ENCODE data around the gene CHID1.

CHID1 gene

GRCh38 chr11:863023-863909 is 47.3 kb downstream of the CHID1 start:
- Histone ChIP-seq H3K4me3 (ENCODE audit: low read length) (no peak overlapping the region), H3K27ac (ENCODE audit: low read depth, low read length) (no peak overlapping the region)

GRCh38 chr11:862696-863022 is 48.0 kb downstream of the CHID1 start:
- TF ChIP-seq CTCF (IDR thresholded peaks at IDR 0.05; ENCODE audit: low read depth, low read length, poor library complexity, severe bottlenecking) (no peak), EZH2phosphoT487 (IDR thresholded peaks at IDR 0.05; ENCODE audit: borderline replicate concordance, low read length) (no peak)
- Histone ChIP-seq H4K20me1 (ENCODE audit: control insufficient read depth, insufficient read depth, low read depth, low read length) (no peaks in the 10 kb centered on the region), H3K4me3 (ENCODE audit: low read length) (no peak overlapping the region), H3K9me2 (replicated peaks; ENCODE audit: control insufficient read depth, low read length) (no peaks in the 10 kb centered on the region), H3K36me3 (ENCODE audit: control insufficient read depth, low read length) (no peaks in the 10 kb centered on the region), H3K27me3 (ENCODE audit: control insufficient read depth, low read length) (no peaks in the 10 kb centered on the region), H3F3A (ENCODE audit: control insufficient read depth, insufficient read depth) (no peaks in the 10 kb centered on the region), H3K27ac (ENCODE audit: low read depth, low read length) (no peak overlapping the region), H3K9me3 (ENCODE audit: control insufficient read depth, insufficient read depth, low read length) (no peaks in the 10 kb centered on the region), H3K4me1 (ENCODE audit: control insufficient read depth, low read length) (no peaks in the 10 kb centered on the region), H3K79me2 (ENCODE audit: control insufficient read depth, low read length) (no peaks in the 10 kb centered on the region), H3K4me2 (ENCODE audit: low read length) (no peak overlapping the region)

More at GRCh38 chr11:863023-863909, 47.3 kb downstream of the CHID1 start:
- H3K9me2 ChIP-seq (replicated peaks; ENCODE audit: control insufficient read depth, low read length) = no peaks in the 10 kb centered on the region
- H4K20me1 ChIP-seq (ENCODE audit: control insufficient read depth, insufficient read depth, low read depth, low read length) = no peaks in the 10 kb centered on the region
- no peak for TF ChIP-seq CTCF (IDR thresholded peaks at IDR 0.05; ENCODE audit: low read depth, low read length, poor library complexity, severe bottlenecking)
- TF ChIP-seq EZH2phosphoT487 (IDR thresholded peaks at IDR 0.05; ENCODE audit: borderline replicate concordance, low read length) = no peak
- no peak overlapping the region for H3K4me2 ChIP-seq (ENCODE audit: low read length)
- H3F3A ChIP-seq (ENCODE audit: control insufficient read depth, insufficient read depth) = no peaks in the 10 kb centered on the region
- H3K27me3 ChIP-seq (ENCODE audit: control insufficient read depth, low read length) = no peaks in the 10 kb centered on the region
- no peaks in the 10 kb centered on the region for H3K79me2 ChIP-seq (ENCODE audit: control insufficient read depth, low read length)
- no peaks in the 10 kb centered on the region for H3K9me3 ChIP-seq (ENCODE audit: control insufficient read depth, insufficient read depth, low read length)
- H3K4me1 ChIP-seq (ENCODE audit: control insufficient read depth, low read length) = no peaks in the 10 kb centered on the region
- H3K36me3 ChIP-seq (ENCODE audit: control insufficient read depth, low read length) = no peaks in the 10 kb centered on the region

DNA sequence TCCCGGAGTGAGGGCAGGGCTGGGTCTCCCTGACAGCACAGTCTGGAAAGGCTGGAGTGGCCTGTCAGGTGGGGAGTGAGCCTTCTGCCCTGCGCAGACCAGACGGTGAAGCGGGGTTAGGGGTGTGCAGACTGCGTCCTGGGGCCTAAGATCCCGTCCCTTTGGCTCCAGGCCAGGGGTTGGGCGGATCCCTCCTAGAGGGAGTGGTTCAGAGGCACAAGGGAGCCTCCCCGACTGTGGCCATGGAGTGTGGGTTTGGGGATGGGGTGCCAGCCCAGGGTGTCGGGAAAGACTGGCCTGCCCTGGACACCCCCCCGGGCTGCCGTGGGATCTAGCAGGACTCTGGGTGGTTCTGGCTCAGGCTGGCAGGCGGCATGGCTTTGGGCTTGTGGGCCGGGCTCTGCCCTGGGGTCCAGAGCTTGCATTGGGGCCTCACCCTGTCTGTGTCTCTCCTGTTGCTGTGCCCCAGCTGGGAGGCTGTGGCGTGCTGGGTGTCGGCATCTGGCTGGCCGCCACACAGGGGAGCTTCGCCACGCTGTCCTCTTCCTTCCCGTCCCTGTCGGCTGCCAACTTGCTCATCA is 48.4 kb downstream of the CHID1 start:
- Histone ChIP-seq H3K4me1 (ENCODE audit: control insufficient read depth, low read length) (no peaks in the 10 kb centered on the region), H3K36me3 (ENCODE audit: control insufficient read depth, low read length) (no peaks in the 10 kb centered on the region)

More for the DNA sequence above, 48.4 kb downstream of the CHID1 start:
- H3K9me3 ChIP-seq (ENCODE audit: control insufficient read depth, insufficient read depth, low read length) = no peaks in the 10 kb centered on the region
- no peaks in the 10 kb centered on the region for H4K20me1 ChIP-seq (ENCODE audit: control insufficient read depth, insufficient read depth, low read depth, low read length)
- H3K79me2 ChIP-seq (ENCODE audit: control insufficient read depth, low read length) = no peaks in the 10 kb centered on the region
- no peaks in the 10 kb centered on the region for H3K9me2 ChIP-seq (replicated peaks; ENCODE audit: control insufficient read depth, low read length)
- no peak overlapping the region for H3K27ac ChIP-seq (ENCODE audit: low read depth, low read length)
- no peaks in the 10 kb centered on the region for H3F3A ChIP-seq (ENCODE audit: control insufficient read depth, insufficient read depth)
- H3K4me3 ChIP-seq (ENCODE audit: low read length) = no peak overlapping the region
- no peak overlapping the region for H3K4me2 ChIP-seq (ENCODE audit: low read length)
- H3K27me3 ChIP-seq (ENCODE audit: control insufficient read depth, low read length) = no peaks in the 10 kb centered on the region
- no peak for TF ChIP-seq EZH2phosphoT487 (IDR thresholded peaks at IDR 0.05; ENCODE audit: borderline replicate concordance, low read length)
- no peak for TF ChIP-seq CTCF (IDR thresholded peaks at IDR 0.05; ENCODE audit: low read depth, low read length, poor library complexity, severe bottlenecking)
